ENCODE results near the gene CNTNAP5.

GRCh38 chr2:123999681-124000080 lies 25.4 kb upstream of the CNTNAP5 start:
- TF ChIP-seq CTCF (IDR thresholded peaks at IDR 0.05) (no peak), POLR2A (IDR thresholded peaks at IDR 0.05) (no peak)
